SH-SY5Y (cell line): Measurements from ENCODE around the gene ARAP2.

Experiments
- GATA2 ChIP-seq: IDR thresholded peaks from 2 replicates; pipeline ENCODE4 v1.6.1; 2011; ENCODE audit warnings: mild to moderate bottlenecking, low read depth, low read length
- GATA3 ChIP-seq: IDR thresholded peaks from 2 replicates; pipeline ENCODE4 v1.6.1; 2011; ENCODE audit warnings: low read depth, mild to moderate bottlenecking, low read length, moderate library complexity

DNA sequence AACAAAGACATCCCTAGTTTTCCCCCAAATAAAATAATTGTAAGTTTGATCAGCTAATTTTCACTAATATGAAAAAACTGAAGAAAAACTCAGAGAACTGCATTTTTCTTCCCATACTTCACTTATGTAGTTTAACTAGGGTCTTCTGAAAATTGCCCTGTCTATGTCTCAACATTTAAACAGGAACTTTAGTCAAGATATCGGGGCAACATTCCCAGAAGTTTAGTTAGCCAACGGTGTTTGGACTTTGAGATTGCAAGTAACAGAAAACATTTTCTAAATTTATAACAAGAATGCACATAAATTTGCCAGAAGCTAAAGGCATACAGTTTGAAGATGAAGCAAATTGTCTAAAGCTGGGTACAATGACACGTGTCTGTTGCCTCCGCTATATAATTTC, 201.1 kb downstream of the ARAP2 start:
- no peak for TF ChIP-seq GATA2
- no peak for TF ChIP-seq GATA3
